ENCODE results near the gene MTCL1. TPM values are rescaled to one million over a fixed set of nuclear protein-coding genes. Genes with fewer than 3 reads are reported as not detected.

The MTCL1 gene
- total and polyA plus RNA-seq, 2 of the 8 experiments (the other 6 are each of a cell fraction or from before 2014, with no cell fraction given): 16.6 to 60.8 TPM

- Histone ChIP-seq H3K4me1 (replicated peaks in 1 of 4; ENCODE audit: control insufficient read depth in 3 of 4, insufficient read depth in 4 of 4, low read length in 3 of 4) (peaks cover 0 to 11% (median 5%) of the 10 kb centered on the region in 4 experiments), H3K56ac (replicated peaks; ENCODE audit: insufficient read length, low read depth, low read length) (no peak overlapping the region), H3K14ac (ENCODE audit: insufficient read length) (no peak overlapping the region), H2AFZ (ENCODE audit: low read length) (peak overlapping the region; percentile 77; the same call in 1 of the 2 replicates), H3K23me2 (ENCODE audit: low read depth, low read length) (no peaks in the 10 kb centered on the region), H3K27me3 (replicated peaks in 1 of 4; ENCODE audit: control insufficient read depth in 3 of 4, extremely low read depth in 1 of 4, insufficient read depth in 3 of 4, low read length in 3 of 4) (no peaks in the 10 kb centered on the region), H2BK5ac (ENCODE audit: low read depth, low read length) (0 out of 2 replicates have a peak overlapping the region, but pooled peaks have one; percentile 61), H4K8ac (ENCODE audit: extremely low read depth, insufficient read depth, low read length) (no peak overlapping the region), H3K4me2 (ENCODE audit: insufficient read depth in 1 of 2, low read depth in 2 of 2, low read length in 2 of 2) (no peak overlapping the region), H3K36me3 (ENCODE audit: control insufficient read depth in 2 of 4, insufficient read depth in 4 of 4, low read length in 3 of 4) (no peaks in the 10 kb centered on the region), H4K91ac (replicated peaks; ENCODE audit: insufficient read length, low read length) (peak overlapping the region; percentile 8), H3K4me3 (ENCODE audit: extremely low read depth in 1 of 4, insufficient read depth in 2 of 4, low read depth in 3 of 4, low read length in 4 of 4) (no peak overlapping the region), H3K9ac (replicated peaks in 1 of 4; ENCODE audit: extremely low read depth in 1 of 4, low read depth in 3 of 4, low read length in 3 of 4) (no peak overlapping the region), H3K4ac (replicated peaks; ENCODE audit: insufficient read length, low read depth, low read length) (peak overlapping the region; percentile 49), H2BK120ac (replicated peaks; ENCODE audit: low read depth, low read length) (no peak overlapping the region), H3K27ac (ENCODE audit: low read depth, low read length) (no peak overlapping the region), H3K79me2 (ENCODE audit: control insufficient read depth in 1 of 2, insufficient read depth in 2 of 2, low read length in 2 of 2) (no peaks in the 10 kb centered on the region), H4K20me1 (replicated peaks in 1 of 2; ENCODE audit: control insufficient read depth in 1 of 2, insufficient read depth in 2 of 2, low read length in 2 of 2) (no peaks in the 10 kb centered on the region), H2BK20ac (ENCODE audit: low read length) (no peak overlapping the region), H2AK5ac (ENCODE audit: low read depth, low read length) (0 out of 2 replicates have a peak overlapping the region, but pooled peaks have one; percentile 28), H3K9me3 (ENCODE audit: insufficient read depth in 2 of 2, low read depth in 1 of 2, low read length in 1 of 2) (no peaks in the 10 kb centered on the region), H3K23ac (ENCODE audit: insufficient read length) (no peak overlapping the region), H3K79me1 (ENCODE audit: low read depth, low read length) (no peaks in the 10 kb centered on the region), H4K5ac (ENCODE audit: insufficient read length, low read depth, low read length) (no peak overlapping the region), H2BK15ac (ENCODE audit: low read length) (0 out of 2 replicates have a peak overlapping the region, but pooled peaks have one; percentile 31), H3K18ac (ENCODE audit: extremely low read depth, low read length) (no peak overlapping the region), H2BK12ac (ENCODE audit: low read depth, low read length) (0 out of 2 replicates have a peak overlapping the region, but pooled peaks have one; percentile 63)
- 96% methylated on average over 8 of the region's 8 CpGs; no CpG with 5 or more reads in 1 of the 2 experiments for WGBS, 2 experiments (ENCODE audit: extremely low coverage in 1 of 2, insufficient coverage in 1 of 2, insufficient read length in 1 of 2, insufficient replicate concordance in 2 of 2, low coverage in 1 of 2, low lambda C conversion rate in 2 of 2, missing lambda C conversion rate in 1 of 2)
- CTCF ChIA-PET (ENCODE audit: partially characterized antibody): interaction anchor here (0.7 to 3.6 kb wide), 5 partner anchors 9 to 351 kb away, joined by 3 to 21 read pairs (median 4); no protein-coding TSS in a partner anchor
- no peak for TF ChIP-seq TAF7 (optimal IDR thresholded peaks at IDR 0.05; ENCODE audit: borderline replicate concordance, low read depth, low read length)
- POLR2A ChIA-PET (ENCODE audit: partially characterized antibody): interaction anchor here (1.0 kb wide), 1 partner anchor 18 kb away, joined by 4 read pairs; no protein-coding TSS in a partner anchor
- FAIRE-seq (no peak), DNase-seq (ENCODE audit: low read depth in 1 of 2, low spot score in 2 of 2) (no peak)
These were observed 19.5 kb upstream of the MTCL1 start for GRCh38 chr18:8685914-8686216.
